GM12891 (cell line): ENCODE data around the gene NPIPB6.

Source experiments
- POLR2A ChIP-seq: IDR thresholded peaks from 2 replicates; pipeline ENCODE4 v1.6.1; 2011; ENCODE audit warnings: low read depth, low read length, control low read depth
- POLR2AphosphoS5 ChIP-seq: IDR thresholded peaks from 2 replicates; pipeline ENCODE4 v1.6.1; 2011; ENCODE audit warnings: low read depth, low read length, control low read depth
- POU2F2 ChIP-seq: IDR thresholded peaks from 2 replicates; pipeline ENCODE4 v1.6.1; 2011; ENCODE audit warnings: low read depth, mild to moderate bottlenecking, control low read depth, low read length, moderate library complexity
- SPI1 ChIP-seq: IDR thresholded peaks from 2 replicates; pipeline ENCODE4 v1.6.1; 2011; ENCODE audit warnings: low read depth, low read length, control low read depth
- TAF1 ChIP-seq: IDR thresholded peaks from 2 replicates; pipeline ENCODE4 v1.6.1; 2011; ENCODE audit warnings: low read depth, low read length, control low read depth

- TF ChIP-seq POU2F2 (no peak), POLR2AphosphoS5 (no peak), POLR2A (no peak), TAF1 (no peak), SPI1 (no peak)
These were observed 59.1 kb downstream of the NPIPB6 start for GRCh38 chr16:28304214-28304613.
